ENCODE data around the gene CHST11. TPM values are rescaled to one million over a fixed set of nuclear protein-coding genes. Genes with fewer than 3 reads are reported as not detected.

The CHST11 gene
- total RNA-seq, 1 experiment from 2014 or later = 6.7 TPM

DNA sequence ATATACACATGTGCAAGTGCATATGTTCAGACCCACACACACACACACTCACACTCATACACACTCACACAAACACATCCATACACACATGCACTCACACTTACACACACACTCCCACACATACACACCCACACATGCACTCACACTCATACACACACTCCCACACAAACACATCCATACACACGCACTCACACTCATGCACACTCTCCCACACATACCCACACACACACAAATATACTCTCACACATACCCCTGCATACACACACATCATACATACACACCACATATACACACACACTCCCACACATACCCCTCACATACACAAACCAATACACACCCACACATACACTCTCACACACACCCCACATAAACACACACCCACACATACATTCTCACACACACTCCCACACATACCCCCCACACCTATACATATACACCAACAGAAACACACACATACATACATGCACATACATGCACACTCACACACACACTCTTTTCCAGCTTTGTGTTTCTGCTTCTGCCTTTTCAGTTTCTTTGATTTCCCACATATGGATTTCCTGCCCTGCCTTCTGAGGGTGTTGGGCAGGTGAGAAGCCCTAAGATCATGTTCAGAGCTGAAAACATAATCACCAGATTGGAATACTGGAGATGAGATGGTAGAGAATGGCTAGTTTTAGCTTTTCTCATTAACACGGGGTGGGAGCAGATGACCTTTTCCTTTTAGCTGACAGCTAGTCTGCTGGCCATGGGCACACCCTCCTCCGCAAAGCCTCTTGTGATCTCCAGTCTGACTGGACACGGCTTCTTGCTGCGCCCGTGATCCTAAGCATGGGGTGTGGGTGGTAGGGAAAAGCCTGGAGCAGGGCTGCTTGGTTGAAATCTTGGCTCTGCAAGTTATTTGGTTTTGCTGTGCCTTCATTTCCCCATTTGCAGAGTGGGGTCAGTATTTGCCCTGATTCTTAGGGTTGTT lies 214.0 kb downstream of the CHST11 start:
- Histone ChIP-seq H3K18ac (ENCODE audit: insufficient read length, low read depth, low read length) (peak overlapping the region; percentile 47), H4K8ac (replicated peaks; ENCODE audit: insufficient read length, low read depth, low read length) (no peak overlapping the region), H2BK5ac (ENCODE audit: insufficient read length, low read length) (no peak overlapping the region), H3K27ac (ENCODE audit: insufficient read length, low read depth, low read length) (no peak overlapping the region), H3K9ac (ENCODE audit: extremely low read depth, insufficient read length, low read length) (no peak overlapping the region), H3K56ac (ENCODE audit: insufficient read length, low read depth, low read length) (no peak overlapping the region), H2BK120ac (ENCODE audit: low read depth, low read length, poor library complexity, severe bottlenecking) (no peak overlapping the region), H2AFZ (ENCODE audit: low read length) (no peak overlapping the region), H2BK20ac (ENCODE audit: low read depth, low read length, poor library complexity, severe bottlenecking) (no peak overlapping the region), H2BK12ac (ENCODE audit: insufficient read length, low read depth, low read length) (no peak overlapping the region), H3K4me2 (ENCODE audit: insufficient read depth, insufficient read length, low read length) (no peak overlapping the region), H2AK5ac (ENCODE audit: insufficient read length, low read length) (no peak overlapping the region), H3K9me3 (ENCODE audit: control insufficient read depth, low read depth, low read length) (no peaks in the 10 kb centered on the region), H4K91ac (ENCODE audit: insufficient read length, low read depth, low read length) (no peak overlapping the region), H3K23me2 (ENCODE audit: insufficient read length, low read depth, low read length, poor library complexity, severe bottlenecking) (no peaks in the 10 kb centered on the region), H4K5ac (ENCODE audit: insufficient read length, low read depth, low read length) (peak overlapping the region; percentile 64), H3K23ac (ENCODE audit: insufficient read length, low read depth, low read length) (no peak overlapping the region), H3K4me1 (ENCODE audit: insufficient read depth, low read length) (0 out of 2 replicates have a peak, but pooled peaks cover 2% of the 10 kb centered on the region), H3K79me1 (ENCODE audit: insufficient read depth, low read depth, low read length, poor library complexity, severe bottlenecking) (no peaks in the 10 kb centered on the region), H3K79me2 (ENCODE audit: insufficient read depth, low read length) (no peaks in the 10 kb centered on the region), H3K4ac (ENCODE audit: low read depth, low read length) (no peak overlapping the region), H3T11ph (ENCODE audit: low read length) (no peak overlapping the region), H4K20me1 (ENCODE audit: control insufficient read depth, insufficient read depth, insufficient read length) (no peaks in the 10 kb centered on the region), H2BK15ac (ENCODE audit: low read depth, low read length) (no peak overlapping the region), H3K14ac (ENCODE audit: insufficient read depth, low read length) (peak overlapping the region; percentile 24; the same call in 1 of the 2 replicates), H3K27me3 (ENCODE audit: insufficient read depth, low read length) (no peaks in the 10 kb centered on the region)
- WGBS (ENCODE audit: extremely low coverage, insufficient read length, low lambda C conversion rate) = 100% methylated on average over 1 of the region's 6 CpGs
- no peak overlapping the region; a peak in 1 of 7 replicates for H3K27ac Mint-ChIP-seq
- H3K4me3 Mint-ChIP-seq = no peak overlapping the region
- TF ChIP-seq, protein P1, sequence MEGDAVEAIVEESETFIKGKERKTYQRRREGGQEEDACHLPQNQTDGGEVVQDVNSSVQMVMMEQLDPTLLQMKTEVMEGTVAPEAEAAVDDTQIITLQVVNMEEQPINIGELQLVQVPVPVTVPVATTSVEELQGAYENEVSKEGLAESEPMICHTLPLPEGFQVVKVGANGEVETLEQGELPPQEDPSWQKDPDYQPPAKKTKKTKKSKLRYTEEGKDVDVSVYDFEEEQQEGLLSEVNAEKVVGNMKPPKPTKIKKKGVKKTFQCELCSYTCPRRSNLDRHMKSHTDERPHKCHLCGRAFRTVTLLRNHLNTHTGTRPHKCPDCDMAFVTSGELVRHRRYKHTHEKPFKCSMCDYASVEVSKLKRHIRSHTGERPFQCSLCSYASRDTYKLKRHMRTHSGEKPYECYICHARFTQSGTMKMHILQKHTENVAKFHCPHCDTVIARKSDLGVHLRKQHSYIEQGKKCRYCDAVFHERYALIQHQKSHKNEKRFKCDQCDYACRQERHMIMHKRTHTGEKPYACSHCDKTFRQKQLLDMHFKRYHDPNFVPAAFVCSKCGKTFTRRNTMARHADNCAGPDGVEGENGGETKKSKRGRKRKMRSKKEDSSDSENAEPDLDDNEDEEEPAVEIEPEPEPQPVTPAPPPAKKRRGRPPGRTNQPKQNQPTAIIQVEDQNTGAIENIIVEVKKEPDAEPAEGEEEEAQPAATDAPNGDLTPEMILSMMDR (conservative IDR thresholded peaks at IDR 0.05) = no peak
- H3K4me1 Mint-ChIP-seq = peaks cover 21 to 24% of the 10 kb centered on the region in 2 experiments
- H3K9me3 Mint-ChIP-seq = no peaks in the 10 kb centered on the region
- no peak for DNase-seq
- no peaks in the 10 kb centered on the region for H3K36me3 Mint-ChIP-seq (ENCODE audit: insufficient read depth in 1 of 3, low read depth in 3 of 3)
- no peaks in the 10 kb centered on the region for H3K27me3 Mint-ChIP-seq (ENCODE audit: low read depth)
